NCI-H2196 treated with DMSO at 0.1 percent for 48 hours (cell line): ENCODE results near the gene FCMR.
A peak's percentile ranks its signal among the peaks of the same experiment; 100 is the strongest.
"Not testable (repeated sequence)": the region's sequence is repeated elsewhere in the genome, so short reads cannot be mapped to it uniquely, and the experiment has no call there.

Experiments
- DNase-seq: peaks from one replicate; lab custom pipeline; 2025; ENCODE audit not compliant: unreplicated experiment; lab: John Stamatoyannopoulos, UW

Gene FCMR

GRCh38 chr1:206924592-206925105 lies 2.9 kb upstream of the FCMR start:
- no peak for DNase-seq

GRCh38 chr1:206923961-206924557 lies 2.3 kb upstream of the FCMR start:
- DNase-seq = not testable (repeated sequence)

- no peak for DNase-seq
Measured at GRCh38 chr1:206923009-206923960, 1.5 kb upstream of the FCMR start.

GRCh38 chr1:206922524-206922923 lies 783 bp upstream of the FCMR start:
- no peak for DNase-seq

- DNase-seq = no peak
Measured at GRCh38 chr1:206918076-206918475, 3.7 kb downstream of the FCMR start.

- DNase-seq = no peak
Measured at GRCh38 chr1:206916000-206916709, 5.6 kb downstream of the FCMR start.

- no peak for DNase-seq
Measured at GRCh38 chr1:206915030-206915735, 6.6 kb downstream of the FCMR start.

- DNase-seq = no peak
Measured at GRCh38 chr1:206913766-206914537, 7.8 kb downstream of the FCMR start.

- peak; percentile 75 for DNase-seq
Measured at GRCh38 chr1:206912445-206913095, 9.2 kb downstream of the FCMR start.

- peak; percentile 46 for DNase-seq
Measured at GRCh38 chr1:206911064-206911663, 10.6 kb downstream of the FCMR start.

- DNase-seq = no peak
Measured at GRCh38 chr1:206909883-206910318, 11.8 kb downstream of the FCMR start.

- peak; percentile 86 for DNase-seq
Measured at GRCh38 chr1:206909161-206909882, 12.4 kb downstream of the FCMR start.

- no peak for DNase-seq
Measured at GRCh38 chr1:206908038-206908437, 13.7 kb downstream of the FCMR start.

- DNase-seq = no peak
Measured at GRCh38 chr1:206907304-206907991, 14.3 kb downstream of the FCMR start.

- no peak for DNase-seq
Measured at GRCh38 chr1:206905295-206906164, 16.2 kb downstream of the FCMR start.

GRCh38 chr1:206904423-206905142 lies 17.2 kb downstream of the FCMR start:
- DNase-seq = no peak
